H1 (cell line): ENCODE measurements around the gene ADAM23. TPM values are rescaled to one million over a fixed set of nuclear protein-coding genes. Genes with fewer than 3 reads are reported as not detected.

Source experiments
- CTCF ChIA-PET: fragments of 300-600 bp; sonication (Branson Sonifier 250); formaldehyde crosslinking; loops from one replicate; lab custom pipeline; 2021; ENCODE audit not compliant: partially characterized antibody; lab: Charles Lee
- POLR2A ChIA-PET: fragments of 300-600 bp; sonication (Branson Sonifier 250); formaldehyde crosslinking; loops from one replicate; lab custom pipeline; 2021; ENCODE audit warnings: inconsistent platforms; ENCODE audit not compliant: partially characterized antibody; lab: Charles Lee
- DNase-seq, 2 experiments: peaks; one replicate each; pipeline versions ENCODE4 v3.0.0 to v3.0.0-alpha.2; 2010 to 2022; ENCODE audit warnings: low spot score in 2 of 2, low read depth in 1 of 2, mixed read lengths in 1 of 2
- FAIRE-seq: peaks from 2 replicates; lab custom pipeline; 2011; peaks lifted over from hg19 to GRCh38; lab: Jason Lieb, UNC
- H2AFZ ChIP-seq: 2 replicates; pipeline ENCODE4 v1.8.1; 2012; ENCODE audit warnings: low read length, inconsistent platforms
- H2AK5ac ChIP-seq: 2 replicates; pipeline ENCODE4 v1.6.1; 2013; ENCODE audit warnings: low read depth, low read length
- H2BK120ac ChIP-seq: replicated peaks from 2 replicates; pipeline ENCODE3; 2013; ENCODE audit warnings: low read depth, low read length, inconsistent platforms
- H2BK12ac ChIP-seq: 2 replicates; pipeline ENCODE4 v1.6.1; 2013; ENCODE audit warnings: low read depth, low read length
- H2BK15ac ChIP-seq: 2 replicates; pipeline ENCODE4 v1.6.1; 2013; ENCODE audit warnings: low read length
- H2BK20ac ChIP-seq: 2 replicates; pipeline ENCODE4 v1.6.1; 2013; ENCODE audit warnings: low read length
- H2BK5ac ChIP-seq: 2 replicates; pipeline ENCODE4 v1.6.1; 2013; ENCODE audit warnings: low read depth, low read length
- H3K14ac ChIP-seq: 2 replicates; pipeline ENCODE4 v1.6.1; 2013; ENCODE audit warnings: inconsistent platforms; ENCODE audit not compliant: insufficient read length
- H3K18ac ChIP-seq: 2 replicates; pipeline ENCODE4 v1.6.1; 2013; ENCODE audit warnings: low read length; ENCODE audit errors: extremely low read depth
- H3K23ac ChIP-seq: 2 replicates; pipeline ENCODE4 v1.6.1; 2013; ENCODE audit warnings: inconsistent platforms; ENCODE audit not compliant: insufficient read length
- H3K23me2 ChIP-seq: 2 replicates; pipeline ENCODE4 v1.6.1; 2013; ENCODE audit warnings: low read depth, low read length
- H3K27ac ChIP-seq: 2 replicates; pipeline ENCODE4 v1.6.1; 2011; ENCODE audit warnings: low read depth, low read length, inconsistent platforms
- H3K27me3 ChIP-seq, 4 experiments: replicated peaks in 1 of 4; 1 replicate in 1 of 4; 2 replicates in 3 of 4; pipeline versions ENCODE4 v1.6.1 to v1.8.1; 2011 to 2013; ENCODE audit warnings: low read length in 3 of 4, mild to moderate bottlenecking in 3 of 4, inconsistent platforms in 2 of 4, mixed read lengths in 2 of 4, moderate library complexity in 1 of 4; ENCODE audit not compliant: control insufficient read depth in 3 of 4, insufficient read depth in 3 of 4; ENCODE audit errors: extremely low read depth in 1 of 4
- H3K36me3 ChIP-seq, 4 experiments: 2 replicates each; pipeline versions ENCODE4 v1.6.1 to v1.8.1; 2011 to 2013; ENCODE audit warnings: mild to moderate bottlenecking in 4 of 4, low read length in 3 of 4, moderate library complexity in 2 of 4, control low read depth in 1 of 4, inconsistent platforms in 1 of 4; ENCODE audit not compliant: insufficient read depth in 4 of 4, control insufficient read depth in 2 of 4
- H3K4ac ChIP-seq: replicated peaks from 2 replicates; pipeline ENCODE3; 2013; ENCODE audit warnings: low read length, low read depth, mixed read lengths, inconsistent platforms; ENCODE audit not compliant: insufficient read length
- H3K4me1 ChIP-seq, 4 experiments: replicated peaks in 1 of 4; 1 replicate in 1 of 4; 2 replicates in 3 of 4; pipeline versions ENCODE4 v1.6.1 to v1.8.1; 2011 to 2013; ENCODE audit warnings: low read length in 3 of 4, inconsistent platforms in 2 of 4, mixed read lengths in 1 of 4; ENCODE audit not compliant: insufficient read depth in 4 of 4, control insufficient read depth in 3 of 4
- H3K4me2 ChIP-seq, 2 experiments: 2 replicates each; pipeline versions ENCODE4 v1.6.1 to v1.8.1; 2011 to 2013; ENCODE audit warnings: low read depth in 2 of 2, low read length in 2 of 2, control low read depth in 1 of 2, inconsistent platforms in 1 of 2, mild to moderate bottlenecking in 1 of 2; ENCODE audit not compliant: insufficient read depth in 1 of 2
- H3K4me3 ChIP-seq, 4 experiments: fragments of 200-600, 300-600 bp in 1 of 4; sonication (generic), shearing (Covaris generic), sonication (Bioruptor Twin) in 1 of 4; 2 replicates each; pipeline versions ENCODE4 v1.5.1 to v1.8.1; 2011 to 2016; ENCODE audit warnings: low read length in 4 of 4, low read depth in 3 of 4, control low read depth in 2 of 4, inconsistent platforms in 2 of 4, mild to moderate bottlenecking in 2 of 4, mixed read lengths in 1 of 4, moderate library complexity in 1 of 4; ENCODE audit not compliant: insufficient read depth in 2 of 4; ENCODE audit errors: extremely low read depth in 1 of 4
- H3K56ac ChIP-seq: replicated peaks from 2 replicates; pipeline ENCODE3; 2013; ENCODE audit warnings: low read depth, mild to moderate bottlenecking, mixed read lengths, low read length, inconsistent platforms; ENCODE audit not compliant: insufficient read length
- H3K79me1 ChIP-seq: 2 replicates; pipeline ENCODE4 v1.6.1; 2013; ENCODE audit warnings: low read depth, low read length, control low read depth
- H3K79me2 ChIP-seq, 2 experiments: 2 replicates each; pipeline versions ENCODE4 v1.6.1 to v1.8.1; 2012 to 2013; ENCODE audit warnings: low read length in 2 of 2, mild to moderate bottlenecking in 2 of 2, inconsistent platforms in 1 of 2; ENCODE audit not compliant: insufficient read depth in 2 of 2, control insufficient read depth in 1 of 2
- H3K9ac ChIP-seq, 4 experiments: replicated peaks in 1 of 4; 1 replicate in 1 of 4; 2 replicates in 3 of 4; pipeline versions ENCODE4 v1.6.1 to v1.8.1; 2011 to 2013; ENCODE audit warnings: low read depth in 3 of 4, low read length in 3 of 4, control low read depth in 2 of 4, mild to moderate bottlenecking in 2 of 4, moderate library complexity in 2 of 4, inconsistent platforms in 1 of 4; ENCODE audit errors: extremely low read depth in 1 of 4
- H3K9me3 ChIP-seq, 2 experiments: 2 replicates each; pipeline versions ENCODE4 v1.6.1 to v1.8.1; 2012 to 2013; ENCODE audit warnings: mild to moderate bottlenecking in 2 of 2, moderate library complexity in 2 of 2, control low read depth in 1 of 2, inconsistent platforms in 1 of 2, low read depth in 1 of 2, low read length in 1 of 2, mixed read lengths in 1 of 2; ENCODE audit not compliant: insufficient read depth in 2 of 2
- H4K20me1 ChIP-seq, 2 experiments: replicated peaks in 1 of 2; 2 replicates each; pipeline versions ENCODE3 to v1.8.1; 2011 to 2013; ENCODE audit warnings: inconsistent platforms in 2 of 2, low read length in 2 of 2, mild to moderate bottlenecking in 1 of 2; ENCODE audit not compliant: insufficient read depth in 2 of 2, control insufficient read depth in 1 of 2
- H4K5ac ChIP-seq: 2 replicates; pipeline ENCODE4 v1.6.1; 2013; ENCODE audit warnings: low read length, low read depth, mixed read lengths, inconsistent platforms; ENCODE audit not compliant: insufficient read length
- H4K8ac ChIP-seq: 2 replicates; pipeline ENCODE4 v1.8.0; 2013; ENCODE audit warnings: mild to moderate bottlenecking, moderate library complexity, low read length, inconsistent platforms; ENCODE audit not compliant: insufficient read depth; ENCODE audit errors: extremely low read depth
- H4K91ac ChIP-seq: replicated peaks from 2 replicates; pipeline ENCODE3; 2013; ENCODE audit warnings: low read length, mixed read lengths, inconsistent platforms; ENCODE audit not compliant: insufficient read length
- ASH2L ChIP-seq: fragments of 200-600, 300-600 bp; sonication (generic); IDR thresholded peaks from one replicate; pipeline ENCODE4 v1.7.1; 2017; ENCODE audit warnings: low read length
- BRCA1 ChIP-seq: IDR thresholded peaks from 2 replicates; pipeline ENCODE4 v1.6.1; 2012; ENCODE audit warnings: low read depth, low read length, improper control_type of control experiment
- CEBPB ChIP-seq: IDR thresholded peaks from 2 replicates; pipeline ENCODE4 v1.6.1; 2012; ENCODE audit warnings: low read depth, low read length
- CREB1 ChIP-seq: IDR thresholded peaks from 2 replicates; pipeline ENCODE4 v1.6.1; 2012; ENCODE audit warnings: inconsistent platforms
- NRF1 ChIP-seq: IDR thresholded peaks from 2 replicates; pipeline ENCODE4 v1.6.1; 2011; ENCODE audit warnings: mild to moderate bottlenecking, low read depth, low read length, improper control_type of control experiment
- POLR2A ChIP-seq, 2 experiments: IDR thresholded peaks; 1 replicate in 1 of 2; 2 replicates in 1 of 2; pipeline ENCODE4 v1.6.1; 2011; ENCODE audit warnings: low read depth in 2 of 2, low read length in 2 of 2, mild to moderate bottlenecking in 2 of 2; ENCODE audit errors: control extremely low read depth in 1 of 2
- SRF ChIP-seq: IDR thresholded peaks from 2 replicates; pipeline ENCODE4 v1.6.1; 2011; ENCODE audit warnings: mild to moderate bottlenecking, low read depth, low read length, moderate library complexity
- SUZ12 ChIP-seq: fragments of 200-600 bp; sonication (generic); IDR thresholded peaks from 2 replicates; pipeline ENCODE4 v1.6.1; 2012; ENCODE audit warnings: mild to moderate bottlenecking, inconsistent platforms, low read length, moderate library complexity, mixed read lengths
- TEAD4 ChIP-seq: IDR thresholded peaks from 2 replicates; pipeline ENCODE4 v1.6.1; 2012; ENCODE audit warnings: low read depth, low read length, inconsistent platforms, mixed read lengths
- YY1 ChIP-seq: IDR thresholded peaks from 2 replicates; pipeline ENCODE4 v1.6.1; 2011; ENCODE audit warnings: low read depth, mild to moderate bottlenecking, low read length
- ZNF274 ChIP-seq: IDR thresholded peaks from 2 replicates; pipeline ENCODE4 v1.7.0; 2012; ENCODE audit warnings: low read length, borderline replicate concordance; ENCODE audit errors: extremely low read depth
- WGBS, 2 experiments: shearing (Covaris generic) in 1 of 2; methylation state at CpG; one replicate each; pipeline versions ENCODE4 v1.1.6 to v1.1.7; 2013 to 2015; ENCODE audit warnings: low lambda C conversion rate in 2 of 2, mixed read lengths in 2 of 2, inconsistent platforms in 1 of 2, low coverage in 1 of 2, missing lambda C conversion rate in 1 of 2; ENCODE audit not compliant: insufficient replicate concordance in 2 of 2, insufficient coverage in 1 of 2, insufficient read length in 1 of 2; ENCODE audit errors: extremely low coverage in 1 of 2, missing lambda C conversion rate in 1 of 2; 5-methylcytosine and 5-hydroxymethylcytosine counted together
- polyA plus RNA-seq, 7 experiments: library from polyadenylated mRNA; depleted of rRNA in 3 of 7; stranded (reverse) in 5 of 7; unstranded in 2 of 7; fragments of >200 nt in 5 of 7; fragments of 200-250 nt in 2 of 7; gene quantifications; 1 replicate in 5 of 7; 2 replicates in 1 of 7; 4 replicates in 1 of 7; pipeline versions ENCODE4 v1.2.1 to v1.2.3, GENCODE V29; 2011 to 2013; ENCODE audit warnings: missing spikeins in 2 of 7, mixed read lengths in 2 of 7
- total RNA-seq: library from RNA; stranded (reverse); fragmentation: NEBNext Ultra II Directional; extraction: Animal tissue kit (Norgen Biotek cat#: 25700); gene quantifications from 2 replicates; pipeline ENCODE4 v1.2.1, GENCODE V29; 2021

Gene ADAM23
- total and polyA plus RNA-seq, 2 of the 8 experiments (the other 6 are each of a cell fraction or from before 2014, with no cell fraction given) = 9.9 to 20.8 TPM

- no peaks in the 10 kb centered on the region for H3K23me2 ChIP-seq
- no peak overlapping the region for H2BK15ac ChIP-seq
- no peak overlapping the region for H2BK5ac ChIP-seq
- no peak overlapping the region for H3K14ac ChIP-seq
- H3K4ac ChIP-seq = no peak overlapping the region
- H2BK20ac ChIP-seq = no peak overlapping the region
- no peak overlapping the region for H3K4me3 ChIP-seq
- H3K36me3 ChIP-seq = no peaks in the 10 kb centered on the region
- no peak overlapping the region for H2AK5ac ChIP-seq
- H2BK12ac ChIP-seq = no peak overlapping the region
- H3K56ac ChIP-seq = no peak overlapping the region
- no peak overlapping the region for H3K4me2 ChIP-seq
- H3K79me1 ChIP-seq = no peaks in the 10 kb centered on the region
- H3K27ac ChIP-seq = no peak overlapping the region
- H4K91ac ChIP-seq = no peak overlapping the region
- no peak overlapping the region for H3K9ac ChIP-seq
- POLR2A ChIA-PET = no interaction called here
- no peaks in the 10 kb centered on the region for H3K4me1 ChIP-seq
- no peaks in the 10 kb centered on the region for H3K9me3 ChIP-seq
- FAIRE-seq (no peak), DNase-seq (no peak)
- H4K8ac ChIP-seq = no peak overlapping the region
- WGBS, 2 experiments = 82% methylated on average over 1 of the region's 1 CpG; no CpG with 5 or more reads in 1 of the 2 experiments
- H3K23ac ChIP-seq = no peak overlapping the region
- no peak overlapping the region for H3K18ac ChIP-seq
- no peaks in the 10 kb centered on the region for H4K20me1 ChIP-seq
- H3K79me2 ChIP-seq = no peaks in the 10 kb centered on the region
- CTCF ChIA-PET = interaction anchor here (1.2 to 1.4 kb wide), 3 partner anchors 15 to 55 kb away, joined by 3 to 5 read pairs (median 5); no protein-coding TSS in a partner anchor
- H4K5ac ChIP-seq = no peak overlapping the region
- H2BK120ac ChIP-seq = no peak overlapping the region
- no peak overlapping the region for H2AFZ ChIP-seq
- TF ChIP-seq BRCA1 (no peak), SUZ12 (no peak), NRF1 (no peak), ZNF274 (no peak), SRF (no peak), ASH2L (no peak), POLR2A (IDR thresholded peaks at IDR 0.05; ENCODE audit: control extremely low read depth in 1 of 2, low read depth in 2 of 2, low read length in 2 of 2) (no peak), YY1 (no peak), CREB1 (no peak), CEBPB (no peak), TEAD4 (no peak)
- no peaks in the 10 kb centered on the region; a peak in 1 of 7 replicates for H3K27me3 ChIP-seq
Observed at GRCh38 chr2:206610451-206610850, 167.1 kb downstream of the ADAM23 start.
